Activated naive CD4-positive, alpha-beta T cell treated with anti-CD3 and anti-CD28 coated beads for 36 hours (primary cell): Measurements from ENCODE around the gene SLMAP. TPM values are rescaled to one million over a fixed set of nuclear protein-coding genes. Genes with fewer than 3 reads are reported as not detected.
"Not testable (repeated sequence)": the region's sequence is repeated elsewhere in the genome, so short reads cannot be mapped to it uniquely, and the experiment has no call there.

Source experiments
- CTCF ChIA-PET: fragments of 350-600 bp; sonication (Branson Sonifier 250); formaldehyde crosslinking; loops from one replicate; lab custom pipeline; 2021; ENCODE audit warnings: antibody characterized with exemption; lab: Charles Lee
- DNase-seq: peaks from one replicate; pipeline ENCODE4 v3.0.0-alpha.2; 2020
- H3K27ac Mint-ChIP-seq: one replicate; pipeline ENCODE4 v1.8.0; 2021; ENCODE audit warnings: mild to moderate bottlenecking, mixed read lengths
- H3K27me3 Mint-ChIP-seq: one replicate; pipeline ENCODE4 v1.8.0; 2021; ENCODE audit warnings: low read depth, mixed read lengths
- H3K36me3 Mint-ChIP-seq: one replicate; pipeline ENCODE4 v1.8.0; 2021; ENCODE audit warnings: low read depth, mixed read lengths
- H3K4me1 Mint-ChIP-seq: one replicate; pipeline ENCODE4 v1.8.0; 2021; ENCODE audit warnings: low read depth, mixed read lengths
- H3K4me3 Mint-ChIP-seq: one replicate; pipeline ENCODE4 v1.8.0; 2021; ENCODE audit warnings: mild to moderate bottlenecking, moderate library complexity, mixed read lengths
- H3K9me3 Mint-ChIP-seq: one replicate; pipeline ENCODE4 v1.8.0; 2021; ENCODE audit warnings: mixed read lengths
- intact Hi-C: fragments of 100-400 bp; cut with micrococcal nuclease; formaldehyde crosslinking; loops from one replicate; pipeline ENCODE4 v1.15.1; 2023
- total RNA-seq, 2 experiments: library from RNA; stranded (reverse); gene quantifications; one replicate each; pipeline ENCODE4 v1.2.3, GENCODE V29; 2021

The SLMAP gene
- total RNA-seq, 2 experiments from 2014 or later, result 35.1 TPM

DNA sequence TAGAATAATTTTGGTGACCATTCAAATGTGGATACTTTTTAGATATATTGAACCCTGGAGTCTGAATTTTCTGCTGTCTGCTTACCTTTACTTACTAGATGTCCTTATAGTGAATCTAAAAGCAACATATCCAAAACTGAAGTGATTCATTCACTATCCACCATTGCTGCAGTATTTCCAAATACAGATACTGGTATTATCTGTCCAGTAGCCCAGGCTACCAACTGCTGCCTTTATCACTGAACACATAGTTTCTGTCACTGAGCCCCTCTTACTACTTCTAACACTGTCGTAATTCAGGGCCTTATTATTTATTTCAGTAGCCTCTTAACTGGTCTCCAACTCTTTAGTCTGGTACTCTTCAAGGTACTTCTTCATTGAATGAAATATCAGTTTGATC lies 49.2 kb downstream of the SLMAP start:
- Mint-ChIP-seq H3K36me3 (no peaks in the 10 kb centered on the region), H3K4me1 (peaks cover 72% of the 10 kb centered on the region), H3K27me3 (no peaks in the 10 kb centered on the region), H3K27ac (peak overlapping the region; percentile 16), H3K4me3 (no peak overlapping the region), H3K9me3 (no peaks in the 10 kb centered on the region)
- intact Hi-C loops, result loop anchor here (1.0 kb wide), 3 partner anchors 10 to 208 kb away; partner anchors contain the start of gene ARF4
- DNase-seq, result no peak
- CTCF ChIA-PET, result no interaction called here

- Mint-ChIP-seq H3K4me1 (peaks cover 70% of the 10 kb centered on the region), H3K27me3 (no peaks in the 10 kb centered on the region), H3K27ac (peak overlapping the region; percentile 16), H3K9me3 (no peaks in the 10 kb centered on the region), H3K4me3 (no peak overlapping the region), H3K36me3 (no peaks in the 10 kb centered on the region)
- intact Hi-C loops, result loop anchor here (1.0 kb wide), 3 partner anchors 10 to 208 kb away; partner anchors contain the start of gene ARF4
- peak; percentile 34 for DNase-seq
- CTCF ChIA-PET, result no interaction called here
Measured at GRCh38 chr3:57805674-57806073, 49.6 kb downstream of the SLMAP start.

- CTCF ChIA-PET, H3K27ac Mint-ChIP-seq, H3K27me3 Mint-ChIP-seq, intact Hi-C loops, DNase-seq, H3K36me3 Mint-ChIP-seq, H3K9me3 Mint-ChIP-seq, H3K4me3 Mint-ChIP-seq: not testable (repeated sequence)
- peaks cover 66% of the 10 kb centered on the region for H3K4me1 Mint-ChIP-seq
Measured at GRCh38 chr3:57806195-57806594, 50.1 kb downstream of the SLMAP start.

GRCh38 chr3:57808961-57809608 lies 53.0 kb downstream of the SLMAP start:
- no peak overlapping the region for H3K27ac Mint-ChIP-seq
- no peak for DNase-seq
- H3K36me3 Mint-ChIP-seq, result peaks cover 1% of the 10 kb centered on the region
- H3K4me3 Mint-ChIP-seq, result no peak overlapping the region
- no peaks in the 10 kb centered on the region for H3K27me3 Mint-ChIP-seq
- no peaks in the 10 kb centered on the region for H3K9me3 Mint-ChIP-seq
- peaks cover 48% of the 10 kb centered on the region for H3K4me1 Mint-ChIP-seq
- intact Hi-C loops, result no loop called here
- CTCF ChIA-PET, result no interaction called here

DNA sequence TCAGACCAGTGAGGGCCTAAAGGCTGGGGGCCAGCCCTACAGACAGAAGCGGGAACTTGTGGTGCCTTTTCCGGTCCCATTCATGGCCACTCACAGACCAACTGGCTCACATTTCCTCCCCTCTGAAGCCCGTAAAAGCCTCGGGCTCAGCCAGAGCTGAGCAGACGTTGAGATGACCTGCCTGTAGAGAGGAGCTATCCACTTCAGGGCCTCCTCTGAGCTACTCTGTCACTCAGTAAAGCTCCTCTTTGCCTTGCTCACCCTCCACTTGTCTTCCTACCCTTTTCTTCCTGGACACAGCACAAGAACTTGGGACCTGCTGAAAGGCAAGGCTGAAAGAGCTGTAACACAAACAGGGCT lies 53.5 kb downstream of the SLMAP start:
- Mint-ChIP-seq H3K27ac (no peak overlapping the region), H3K4me3 (no peak overlapping the region), H3K4me1 (peaks cover 45% of the 10 kb centered on the region), H3K9me3 (no peaks in the 10 kb centered on the region), H3K27me3 (no peaks in the 10 kb centered on the region), H3K36me3 (peaks cover 1% of the 10 kb centered on the region)
- CTCF ChIA-PET, result no interaction called here
- DNase-seq, result no peak
- intact Hi-C loops, result no loop called here

GRCh38 chr3:57810048-57810447 lies 53.9 kb downstream of the SLMAP start:
- Mint-ChIP-seq H3K36me3 (peaks cover 1% of the 10 kb centered on the region), H3K9me3 (no peaks in the 10 kb centered on the region), H3K4me3 (no peak overlapping the region), H3K27me3 (no peaks in the 10 kb centered on the region), H3K27ac (no peak overlapping the region), H3K4me1 (peaks cover 45% of the 10 kb centered on the region)
- DNase-seq, result no peak
- intact Hi-C loops, result no loop called here
- CTCF ChIA-PET, result no interaction called here

DNA sequence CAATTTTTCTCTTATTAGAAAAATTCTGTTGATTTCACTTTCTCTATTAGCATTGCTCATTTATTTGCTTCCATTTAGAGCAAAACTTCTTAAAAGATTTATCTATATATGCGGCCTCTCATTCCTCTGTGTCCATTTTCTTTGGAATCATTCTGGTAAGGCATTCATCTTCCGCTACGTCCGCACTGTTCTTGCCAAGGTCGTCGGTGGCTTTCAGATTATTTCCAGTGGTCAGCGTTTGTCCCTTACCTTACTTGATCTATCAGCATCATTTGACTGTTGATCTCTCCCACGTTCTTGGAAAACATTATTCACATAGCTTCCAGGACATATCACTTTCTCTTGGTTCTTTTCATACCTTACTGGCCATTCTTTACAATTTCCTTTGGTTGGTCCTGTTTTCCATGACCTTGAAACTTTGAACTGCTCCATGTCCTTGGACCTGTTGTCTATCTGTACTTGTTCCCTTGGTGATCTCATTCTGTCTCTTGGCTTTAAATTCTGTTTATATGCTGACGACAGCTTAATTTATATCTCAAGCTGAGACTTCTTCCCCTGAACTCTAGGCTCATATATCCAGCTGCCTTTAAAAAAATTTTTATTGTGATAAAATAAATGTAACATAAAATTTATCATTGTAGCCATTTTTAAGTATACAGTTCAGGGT lies 54.5 kb downstream of the SLMAP start:
- CTCF ChIA-PET, result no interaction called here
- DNase-seq, result no peak
- no peaks in the 10 kb centered on the region for H3K27me3 Mint-ChIP-seq
- no peak overlapping the region for H3K27ac Mint-ChIP-seq
- intact Hi-C loops, result no loop called here
- no peak overlapping the region for H3K4me3 Mint-ChIP-seq
- no peaks in the 10 kb centered on the region for H3K9me3 Mint-ChIP-seq
- H3K36me3 Mint-ChIP-seq, result peaks cover 1% of the 10 kb centered on the region
- peaks cover 41% of the 10 kb centered on the region for H3K4me1 Mint-ChIP-seq

- Mint-ChIP-seq H3K27me3 (no peaks in the 10 kb centered on the region), H3K27ac (no peak overlapping the region), H3K4me3 (no peak overlapping the region), H3K4me1 (peaks cover 44% of the 10 kb centered on the region), H3K36me3 (peaks cover 1% of the 10 kb centered on the region), H3K9me3 (no peaks in the 10 kb centered on the region)
- DNase-seq, result peak; percentile 64
- intact Hi-C loops, result loop anchor here (1.0 to 5.0 kb wide), 2 partner anchors 10 to 58 kb away; partner anchors contain the start of gene SLMAP
- CTCF ChIA-PET, result no interaction called here
Measured at GRCh38 chr3:57815036-57815435, 58.9 kb downstream of the SLMAP start.

- no peak overlapping the region for H3K4me3 Mint-ChIP-seq
- CTCF ChIA-PET, result interaction anchor here (0.9 kb wide), 1 partner anchor 9 kb away, joined by 3 read pairs; no protein-coding TSS in a partner anchor
- no peaks in the 10 kb centered on the region for H3K36me3 Mint-ChIP-seq
- H3K27me3 Mint-ChIP-seq, result no peaks in the 10 kb centered on the region
- DNase-seq, result no peak
- H3K9me3 Mint-ChIP-seq, result no peaks in the 10 kb centered on the region
- no peak overlapping the region for H3K27ac Mint-ChIP-seq
- H3K4me1 Mint-ChIP-seq, result peaks cover 44% of the 10 kb centered on the region
- intact Hi-C loops, result loop anchor here (5.0 kb wide), 1 partner anchor 59 kb away; the partner anchor contains the start of gene SLMAP
Measured at GRCh38 chr3:57816471-57817095, 60.5 kb downstream of the SLMAP start.

GRCh38 chr3:57818772-57819171 lies 62.7 kb downstream of the SLMAP start:
- CTCF ChIA-PET, result no interaction called here
- Mint-ChIP-seq H3K4me1 (peaks cover 44% of the 10 kb centered on the region), H3K9me3 (no peaks in the 10 kb centered on the region), H3K27ac (no peak overlapping the region), H3K27me3 (no peaks in the 10 kb centered on the region), H3K4me3 (no peak overlapping the region), H3K36me3 (no peaks in the 10 kb centered on the region)
- DNase-seq, result no peak
- intact Hi-C loops, result loop anchor here (5.0 kb wide), 1 partner anchor 61 kb away; the partner anchor contains the start of gene SLMAP

GRCh38 chr3:57820479-57820878 lies 64.4 kb downstream of the SLMAP start:
- intact Hi-C loops, result loop anchor here (10.0 kb wide), 1 partner anchor 646 kb away; no protein-coding TSS in a partner anchor
- Mint-ChIP-seq H3K27me3 (no peaks in the 10 kb centered on the region), H3K36me3 (no peaks in the 10 kb centered on the region), H3K9me3 (no peaks in the 10 kb centered on the region), H3K4me1 (peaks cover 43% of the 10 kb centered on the region), H3K4me3 (no peak overlapping the region), H3K27ac (no peak overlapping the region)
- no peak for DNase-seq
- CTCF ChIA-PET, result no interaction called here

DNA sequence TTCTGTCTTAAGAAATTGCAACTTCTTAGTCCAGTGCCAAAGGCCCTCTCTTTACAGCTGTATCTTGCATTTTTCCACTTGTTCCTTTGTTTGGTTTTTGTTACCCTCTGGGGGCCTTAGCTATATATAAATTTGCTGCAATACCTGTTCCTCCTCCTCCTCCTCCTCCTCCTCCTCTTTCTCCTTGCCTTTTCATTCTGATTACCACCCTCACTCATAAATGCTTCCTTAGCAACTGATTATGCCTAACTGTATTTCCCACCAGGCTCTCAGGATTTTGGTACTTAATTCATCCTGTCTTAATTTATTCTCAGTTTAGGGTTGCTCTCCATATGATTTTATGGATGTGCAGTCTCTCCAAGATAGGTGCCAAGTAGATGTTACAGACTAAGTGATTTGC lies 65.7 kb downstream of the SLMAP start:
- CTCF ChIA-PET, result no interaction called here
- no peak for DNase-seq
- intact Hi-C loops, result loop anchor here (10.0 kb wide), 1 partner anchor 647 kb away; no protein-coding TSS in a partner anchor
- Mint-ChIP-seq H3K27ac (no peak overlapping the region), H3K36me3 (no peaks in the 10 kb centered on the region), H3K4me1 (peaks cover 40% of the 10 kb centered on the region), H3K9me3 (no peaks in the 10 kb centered on the region), H3K4me3 (no peak overlapping the region), H3K27me3 (no peaks in the 10 kb centered on the region)
